Measurements from ENCODE around the gene NDUFB11.

- TF ChIP-seq REST (IDR thresholded peaks at IDR 0.05; ENCODE audit: insufficient replicate concordance, low read depth) (no peak), CTCF (IDR thresholded peaks at IDR 0.05; ENCODE audit: insufficient read depth, low read length) (no peak), POLR2AphosphoS5 (IDR thresholded peaks at IDR 0.05; ENCODE audit: low read depth) (no peak)
These were observed 14.3 kb upstream of the NDUFB11 start for GRCh38 chrX:47158781-47159180.

Data from HL-60 (cell line).